ENCODE measurements around the gene CIDEC. TPM values are rescaled to one million over a fixed set of nuclear protein-coding genes. Genes with fewer than 3 reads are reported as not detected.

Gene CIDEC
- polyA plus RNA-seq = 1,000 to 10,000 TPM in 1 of 3 donors, 100 to 1,000 TPM in 2; 128 to 1,587 (median 499) TPM

DNA sequence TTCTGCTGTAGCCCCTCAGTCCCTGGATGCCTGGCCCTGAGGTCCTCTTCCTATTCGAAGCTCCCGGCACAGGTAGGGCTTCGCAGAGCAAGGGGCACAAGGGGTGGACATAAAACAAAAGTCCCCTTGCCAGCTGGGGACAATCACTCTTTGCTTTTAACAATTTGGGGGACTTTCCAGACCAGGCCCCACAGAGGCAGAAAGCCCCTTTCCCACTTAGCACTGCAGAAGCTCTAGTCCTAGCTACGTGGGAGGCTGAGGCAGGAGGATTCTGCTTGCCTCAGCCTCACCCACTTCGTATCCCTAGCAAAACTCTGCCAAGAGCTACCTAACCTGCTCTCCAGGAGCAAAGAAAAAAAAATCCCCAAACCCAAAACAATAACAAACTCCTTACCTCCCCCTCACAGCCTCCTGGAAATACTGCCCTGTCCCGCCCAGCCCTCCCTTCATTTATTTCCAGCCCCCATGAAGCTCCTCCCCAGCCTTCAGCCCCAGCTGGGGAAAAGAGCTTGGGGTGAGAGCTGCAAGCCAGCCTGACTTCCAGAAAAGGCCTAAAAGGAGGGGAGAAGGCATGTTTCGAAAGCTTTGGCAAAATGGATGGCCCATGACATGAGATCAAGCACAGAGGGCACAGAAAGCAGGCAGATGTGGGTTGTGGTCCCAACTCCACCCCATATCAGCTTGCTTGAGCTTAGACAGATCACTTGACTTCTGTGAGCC is at the start of gene CIDEC:
CIDEC (minus strand) TSS at position 424 of the 720 bp plus-strand sequence. CDS start 1,767 bp downstream, outside the sequence.
- H3K27ac ChIP-seq (ENCODE audit: low read depth, low read length) = no peak within 1 kb of the TSS
- 75 to 88% (median 79%) methylated on average over 7 of the region's 7 CpGs for WGBS, 3 donors

DNA sequence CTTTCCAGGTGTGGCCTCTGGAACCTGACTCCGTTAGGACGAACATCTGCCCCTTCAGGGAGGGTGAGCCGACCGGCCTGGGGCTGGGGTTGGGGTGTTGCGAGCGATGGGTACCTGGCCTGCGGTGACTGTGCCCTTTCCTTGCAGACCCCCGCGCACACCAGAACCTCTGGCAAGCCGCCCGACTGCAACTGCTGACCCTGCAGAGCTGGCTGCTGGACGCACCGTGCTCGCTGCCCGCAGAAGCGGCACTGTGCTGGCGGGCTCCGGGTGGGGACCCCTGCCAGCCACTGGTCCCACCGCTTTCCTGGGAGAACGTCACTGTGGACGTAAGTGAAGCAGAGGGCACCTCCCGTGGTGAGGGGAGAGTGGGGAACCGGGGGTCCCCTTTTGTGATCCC is 48.1 kb upstream of the CIDEC start:
- H3K27ac ChIP-seq (ENCODE audit: low read depth, low read length) = no peak overlapping the region
- 94 to 95% (median 95%) methylated on average over 23 of the region's 23 CpGs for WGBS, 3 donors

DNA sequence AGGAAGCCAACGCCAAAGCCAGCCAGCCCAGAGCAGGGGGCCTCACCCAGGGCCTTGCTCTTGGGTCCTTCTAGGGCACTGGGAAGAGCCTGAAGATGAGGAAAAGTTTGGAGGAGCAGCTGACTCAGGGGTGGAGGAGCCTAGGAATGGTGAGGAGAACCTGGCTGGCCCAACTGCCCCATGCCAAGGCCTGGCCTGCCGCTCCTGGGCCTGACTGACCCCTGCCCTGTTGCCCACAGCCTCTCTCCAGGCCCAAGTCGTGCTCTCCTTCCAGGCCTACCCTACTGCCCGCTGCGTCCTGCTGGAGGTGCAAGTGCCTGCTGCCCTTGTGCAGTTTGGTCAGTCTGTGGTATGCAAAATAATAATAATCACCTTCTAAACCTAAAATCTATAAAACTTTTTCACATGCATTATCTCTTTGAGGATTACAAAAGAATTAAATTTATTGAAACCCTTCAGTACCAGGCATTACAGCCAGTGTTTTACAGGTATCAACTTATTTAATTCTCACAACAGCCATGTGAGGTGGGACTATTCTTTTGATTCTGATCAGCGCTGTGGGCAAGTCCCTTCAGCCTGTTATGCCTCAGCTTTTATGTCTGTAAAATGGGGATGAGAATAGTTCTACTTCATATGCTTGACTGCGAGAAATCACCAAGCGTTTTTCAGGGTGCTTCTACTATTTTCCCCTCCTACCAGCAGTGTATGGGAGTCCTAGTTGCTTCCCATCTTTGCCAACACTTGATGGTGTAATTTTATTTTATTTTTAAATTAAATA is 38.4 kb upstream of the CIDEC start:
- WGBS, 3 donors = 86 to 96% (median 93%) methylated on average over 8 of the region's 8 CpGs
- H3K27ac ChIP-seq (ENCODE audit: low read depth, low read length) = no peak overlapping the region

DNA sequence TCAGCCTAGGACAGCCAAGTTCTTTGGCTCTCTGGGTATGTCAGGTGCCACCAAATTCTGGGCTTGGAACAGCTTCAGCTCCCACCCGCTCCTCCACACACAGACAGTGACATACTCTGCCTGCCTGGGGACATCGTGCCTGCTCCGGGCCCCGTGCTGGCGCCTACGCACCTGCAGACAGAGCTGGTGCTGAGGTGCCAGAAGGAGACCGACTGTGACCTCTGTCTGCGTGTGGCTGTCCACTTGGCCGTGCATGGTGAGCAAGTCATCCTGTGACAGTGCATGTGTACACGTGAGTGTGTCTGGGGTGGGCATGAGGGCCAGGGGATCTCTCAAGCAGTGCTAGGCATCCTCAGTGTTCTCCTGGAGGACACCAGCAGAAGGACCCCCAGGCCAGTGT is 37.8 kb upstream of the CIDEC start:
- no peak overlapping the region for H3K27ac ChIP-seq (ENCODE audit: low read depth, low read length)
- 54 to 84% (median 82%) methylated on average over 10 of the region's 10 CpGs for WGBS, 3 donors

DNA sequence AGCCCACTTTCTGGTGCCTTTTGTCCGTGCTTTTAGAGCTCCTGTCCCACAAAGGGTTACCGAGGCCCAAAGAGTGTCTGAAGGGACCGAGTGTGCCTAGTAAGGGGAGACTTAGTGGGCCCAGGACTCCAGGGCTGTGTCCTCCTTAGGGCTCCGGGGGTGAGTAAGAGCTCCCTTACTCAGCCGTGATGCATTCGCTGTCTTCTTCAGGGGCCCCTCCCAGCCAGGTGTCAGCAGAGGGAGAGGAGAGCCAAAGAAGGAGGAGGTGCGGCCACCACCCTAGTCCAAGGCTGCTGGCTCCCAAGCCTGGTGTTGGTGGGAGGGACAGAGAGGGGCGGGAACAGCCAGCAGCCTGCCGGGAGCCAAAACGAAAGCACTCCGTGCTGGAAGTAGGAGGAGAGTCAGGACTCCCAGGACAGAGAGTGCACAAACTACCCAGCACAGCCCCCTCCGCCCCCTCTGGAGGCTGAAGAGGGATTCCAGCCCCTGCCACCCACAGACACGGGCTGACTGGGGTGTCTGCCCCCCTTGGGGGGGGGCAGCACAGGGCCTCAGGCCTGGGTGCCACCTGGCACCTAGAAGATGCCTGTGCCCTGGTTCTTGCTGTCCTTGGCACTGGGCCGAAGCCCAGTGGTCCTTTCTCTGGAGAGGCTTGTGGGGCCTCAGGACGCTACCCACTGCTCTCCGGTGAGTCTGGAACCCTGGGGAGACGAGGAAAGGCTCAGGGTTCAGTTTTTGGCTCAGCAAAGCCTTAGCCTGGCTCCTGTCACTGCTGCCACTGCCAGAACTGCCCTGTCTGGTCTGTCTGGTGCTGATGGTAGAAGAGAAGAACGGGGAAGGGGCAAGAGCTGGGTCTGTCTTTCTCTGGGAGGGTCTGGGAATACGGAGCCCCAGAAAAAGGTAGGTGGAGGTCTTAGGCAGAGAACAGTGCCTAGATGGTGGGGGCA is 37.0 kb upstream of the CIDEC start, which contains the start of gene IL17RC:
IL17RC (plus strand) TSS at position 365 of the 947 bp plus-strand sequence; CDS start at position 583, 218 bp downstream.
- H3K27ac ChIP-seq (ENCODE audit: low read depth, low read length) = peak within 1 kb of the TSS; percentile 55
- WGBS, 3 donors = 3 to 17% (median 11%) methylated on average over 19 of the region's 19 CpGs

DNA sequence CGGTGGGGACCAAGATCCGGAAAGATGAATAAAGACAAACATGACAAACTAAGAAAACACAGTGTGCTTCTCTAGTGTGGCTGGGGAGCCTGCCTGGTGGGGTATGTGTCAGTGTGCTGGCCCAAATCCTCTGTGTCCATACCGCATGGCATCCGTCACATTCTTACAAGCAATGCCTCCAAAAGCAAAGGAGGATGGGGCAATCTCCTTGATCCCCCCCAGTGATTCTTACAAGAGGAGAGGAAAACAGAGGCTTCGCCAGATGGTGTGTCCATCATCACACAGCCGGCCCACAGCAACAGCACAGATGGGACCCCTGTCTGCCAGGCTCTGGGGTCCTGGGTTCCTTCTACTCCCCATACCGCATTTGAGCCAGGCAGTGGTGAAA is 36.3 kb upstream of the CIDEC start:
- H3K27ac ChIP-seq (ENCODE audit: low read depth, low read length) = peak overlapping the region; percentile 55
- WGBS, 3 donors = 34 to 51% (median 46%) methylated on average over 7 of the region's 7 CpGs

- 0 to 1% (median 0%) methylated on average over 73 to 98 of the region's 99 CpGs for WGBS, 3 donors
- peak overlapping the region; percentile 29 for H3K27ac ChIP-seq (ENCODE audit: low read depth, low read length)
Measured at GRCh38 chr3:9915254-9916141, 35.4 kb upstream of the CIDEC start.

DNA sequence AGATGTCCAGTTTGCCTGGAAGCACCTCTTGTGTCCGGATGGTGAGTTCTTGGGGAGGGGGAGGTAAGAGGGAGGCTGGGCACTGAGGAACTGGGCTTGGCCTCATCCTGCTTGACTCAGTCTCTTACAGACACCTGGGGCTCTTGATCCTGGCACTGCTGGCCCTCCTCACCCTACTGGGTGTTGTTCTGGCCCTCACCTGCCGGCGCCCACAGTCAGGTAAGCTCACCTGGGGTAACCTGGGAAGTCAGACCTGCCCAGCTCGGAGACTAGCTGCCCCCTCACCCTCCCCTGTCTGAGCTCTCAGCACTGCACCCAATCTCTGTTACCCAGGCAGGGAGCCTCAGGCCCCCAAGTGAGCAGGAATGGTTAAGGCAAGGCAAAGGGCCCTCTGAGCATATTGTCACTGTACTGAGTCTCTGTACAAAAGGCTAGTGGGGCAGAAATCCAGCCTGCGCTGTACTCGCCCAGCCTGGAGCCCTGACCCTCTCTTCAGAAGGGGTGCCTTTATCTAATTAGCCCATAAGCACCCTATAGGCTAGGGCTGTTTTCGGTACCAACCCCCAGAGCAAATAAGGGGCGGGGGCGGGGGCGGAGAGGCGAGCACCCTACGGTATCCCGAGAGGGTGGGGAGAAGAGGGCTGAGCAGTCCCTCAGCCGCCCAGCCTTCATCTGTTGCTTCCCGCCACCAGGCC is 34.7 kb upstream of the CIDEC start:
- WGBS, 3 donors = 19 to 31% (median 22%) methylated on average over 15 of the region's 15 CpGs

GRCh38 chr3:9914011-9914410 is 34.0 kb upstream of the CIDEC start:
- 36 to 74% (median 58%) methylated on average over 1 of the region's 1 CpG for WGBS, 3 donors
- no peak overlapping the region for H3K27ac ChIP-seq (ENCODE audit: low read depth, low read length)

More for the DNA sequence above, 34.7 kb upstream of the CIDEC start:
- H3K27ac ChIP-seq (ENCODE audit: low read depth, low read length) = peak overlapping the region; percentile 17

GRCh38 chr3:9913601-9914000 is 33.5 kb upstream of the CIDEC start:
- H3K27ac ChIP-seq (ENCODE audit: low read depth, low read length) = no peak overlapping the region
- WGBS, 3 donors = 56 to 79% (median 65%) methylated on average over 5 of the region's 5 CpGs

DNA sequence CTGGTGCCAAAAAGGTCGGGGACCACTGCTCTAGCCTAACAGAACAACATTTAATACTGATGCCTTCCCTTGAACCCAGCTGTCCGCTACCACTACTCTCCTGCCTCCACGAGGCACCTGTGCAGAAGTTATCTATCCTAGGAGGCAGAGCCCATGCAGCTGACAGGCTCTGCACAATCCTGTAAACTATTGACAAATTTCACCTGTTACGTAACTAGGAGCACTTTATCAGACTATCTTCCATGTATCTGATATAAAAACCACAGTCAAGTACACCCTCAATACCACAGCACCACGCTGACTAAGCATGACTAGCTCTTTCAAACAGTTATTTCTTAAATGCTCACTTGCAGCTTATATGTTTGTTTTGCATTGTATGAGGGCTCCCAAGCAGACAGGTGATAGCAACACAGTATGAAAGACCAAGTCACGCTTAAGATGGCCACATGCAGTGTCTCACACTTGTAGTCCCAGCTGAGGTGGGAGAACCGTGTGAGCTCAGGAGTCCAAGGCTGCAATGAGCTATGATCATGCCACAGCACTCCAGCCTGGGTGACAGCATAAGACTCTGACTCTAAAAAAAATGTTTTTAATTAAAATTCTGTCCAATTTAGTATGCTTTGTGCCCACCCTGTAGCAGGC is 32.4 kb upstream of the CIDEC start:
- H3K27ac ChIP-seq (ENCODE audit: low read depth, low read length) = no peak overlapping the region
- WGBS, 3 donors = 52 to 76% (median 66%) methylated on average over 7 of the region's 7 CpGs

GRCh38 chr3:9911863-9912262 is 31.8 kb upstream of the CIDEC start:
- 55 to 89% (median 75%) methylated on average over 8 of the region's 8 CpGs for WGBS, 3 donors
- no peak overlapping the region for H3K27ac ChIP-seq (ENCODE audit: low read depth, low read length)

DNA sequence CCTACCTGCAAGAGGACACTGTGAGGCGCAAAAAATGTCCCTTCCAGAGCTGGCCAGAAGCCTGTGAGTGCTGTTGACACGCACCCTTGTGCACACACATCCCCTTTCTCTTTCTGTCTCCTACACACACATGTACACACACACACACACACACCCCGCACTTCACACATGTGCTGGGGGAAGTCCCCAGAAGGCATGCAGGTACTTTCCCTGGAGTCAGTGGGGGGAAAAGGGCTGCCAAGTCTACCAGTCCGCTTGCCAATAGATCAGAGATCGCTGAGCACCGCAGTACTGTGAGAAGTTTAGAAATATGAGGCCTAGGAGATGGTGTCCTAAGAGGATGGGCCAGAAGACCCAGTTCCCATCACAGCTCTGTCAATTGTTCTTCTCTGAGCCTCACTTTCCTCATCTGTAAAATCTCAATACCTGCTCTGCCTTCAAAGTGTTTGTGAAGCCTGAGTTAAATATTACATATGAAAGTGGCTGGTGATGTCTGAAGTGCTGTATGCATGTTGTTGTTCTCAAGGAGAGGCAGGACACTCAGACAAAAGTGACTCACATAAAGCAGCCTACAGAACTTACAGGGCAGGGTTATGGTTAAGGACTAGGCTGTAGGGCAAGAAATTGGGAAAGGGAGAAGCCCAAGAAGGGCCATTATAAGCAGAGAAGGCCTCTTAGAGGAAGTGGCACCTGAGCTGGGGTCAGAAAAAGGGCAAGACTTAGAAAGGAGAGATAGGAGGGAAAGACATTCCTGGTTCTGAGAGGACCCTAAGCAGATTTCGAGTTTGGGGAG is 29.4 kb upstream of the CIDEC start:
- H3K27ac ChIP-seq (ENCODE audit: low read depth, low read length) = no peak overlapping the region
- WGBS, 3 donors = 81 to 89% (median 83%) methylated on average over 7 of the region's 7 CpGs

DNA sequence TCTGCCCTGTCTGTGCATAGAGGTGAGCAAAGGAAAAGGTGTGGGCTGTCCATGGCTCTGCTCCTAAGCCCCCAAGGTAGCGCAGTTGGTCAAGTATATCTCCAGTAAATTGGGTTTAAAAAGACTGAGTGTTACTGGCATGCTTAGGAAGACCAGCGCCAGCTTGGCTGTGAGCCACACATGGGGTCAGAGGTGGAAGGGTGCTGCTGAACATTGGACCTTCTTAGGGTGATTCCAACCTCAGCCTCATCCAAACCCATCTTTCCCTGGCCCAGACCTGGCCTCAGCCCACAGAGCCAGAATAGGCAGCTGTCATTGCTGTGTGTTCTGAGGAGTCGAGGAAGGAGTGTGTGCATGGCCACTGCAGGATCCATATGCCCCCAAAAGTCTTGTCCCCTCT is 28.2 kb upstream of the CIDEC start:
- no peak overlapping the region for H3K27ac ChIP-seq (ENCODE audit: low read depth, low read length)
- 91 to 100% (median 94%) methylated on average over 3 of the region's 3 CpGs for WGBS, 3 donors

DNA sequence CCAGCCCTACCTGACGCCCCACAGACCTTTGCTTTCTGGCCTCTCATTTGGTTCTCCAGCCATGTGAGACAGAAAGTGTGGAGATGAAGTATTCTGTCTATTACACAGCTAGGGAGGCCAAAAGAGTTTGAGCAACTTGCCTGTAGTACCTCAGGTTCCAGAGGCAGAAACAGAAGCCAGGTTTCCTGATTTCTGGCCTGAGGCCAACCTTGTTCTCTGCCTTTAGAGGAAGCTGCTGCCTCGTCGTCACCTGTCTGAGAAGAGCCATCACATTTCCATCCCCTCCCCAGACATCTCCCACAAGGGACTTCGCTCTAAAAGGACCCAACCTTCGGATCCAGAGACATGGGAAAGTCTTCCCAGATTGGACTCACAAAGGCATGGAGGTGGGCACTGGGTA is 26.4 kb upstream of the CIDEC start:
- no peak overlapping the region for H3K27ac ChIP-seq (ENCODE audit: low read depth, low read length)
- WGBS, 3 donors = 89 to 93% (median 90%) methylated on average over 5 of the region's 5 CpGs

DNA sequence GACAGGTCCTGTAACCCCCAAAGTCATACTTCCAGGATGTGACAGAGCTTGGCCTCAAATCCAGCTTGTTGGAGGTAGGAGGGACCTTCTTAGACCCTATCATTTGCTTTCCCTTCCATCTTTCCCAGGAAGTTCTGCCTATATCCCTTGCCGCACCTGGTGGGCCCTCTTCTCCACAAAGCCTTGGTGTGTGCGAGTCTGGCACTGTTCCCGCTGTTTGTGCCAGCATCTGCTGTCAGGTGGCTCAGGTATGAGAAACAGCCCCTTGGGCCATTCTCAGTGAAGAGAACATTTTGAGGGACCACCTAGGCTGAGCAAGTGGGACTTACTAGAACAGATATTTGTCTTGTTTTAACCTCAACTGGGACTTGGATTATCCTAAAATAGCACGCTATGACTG is 23.9 kb upstream of the CIDEC start:
- no peak overlapping the region for H3K27ac ChIP-seq (ENCODE audit: low read depth, low read length)
- 63 to 91% (median 90%) methylated on average over 4 of the region's 4 CpGs for WGBS, 3 donors
